Tongue (tissue), 2 donors: ENCODE data around the gene SPTSSA. TPM values are rescaled to one million over a fixed set of nuclear protein-coding genes. Genes with fewer than 3 reads are reported as not detected.
"Not testable (repeated sequence)": the region's sequence is repeated elsewhere in the genome, so short reads cannot be mapped to it uniquely, and the experiment has no call there.

Source experiments
- DNase-seq: peaks from one replicate; pipeline ENCODE4 v3.0.0-alpha.2; 2015
- total RNA-seq: library from RNA; depleted of rRNA; stranded (reverse); fragments of >200 nt; gene quantifications from one replicate; pipeline ENCODE4 v1.2.3, GENCODE V29; 2014

SPTSSA gene
- total RNA-seq, 1 donor from 2014 or later: 25.6 TPM

- DNase-seq: no peak
Observed at GRCh38 chr14:34470319-34470718, 8.3 kb upstream of the SPTSSA start.

DNA sequence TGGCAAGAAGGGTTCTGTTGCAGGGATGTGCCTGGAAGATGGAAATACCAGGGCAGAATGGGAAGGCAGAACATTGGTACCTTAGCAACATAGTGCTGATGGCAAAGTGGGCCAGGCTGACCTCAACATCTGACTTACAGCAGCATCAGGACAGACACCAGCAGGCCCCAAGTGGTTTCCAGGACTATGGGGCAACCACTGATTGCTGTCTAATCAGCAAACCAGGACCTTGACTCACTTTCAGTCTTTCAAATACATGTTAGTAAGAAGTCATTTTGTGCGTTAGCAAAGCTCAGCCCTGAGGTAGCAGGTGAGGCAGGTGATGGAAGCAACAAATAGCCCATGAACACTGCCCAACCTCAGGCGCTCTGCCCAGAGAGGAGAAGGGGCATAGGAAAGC is 4.7 kb upstream of the SPTSSA start:
- no peak for DNase-seq

- DNase-seq: no peak
Observed at GRCh38 chr14:34465069-34465859, 3.2 kb upstream of the SPTSSA start.

- DNase-seq: no peak
Observed at GRCh38 chr14:34463598-34463961, 1.5 kb upstream of the SPTSSA start.

- peak; percentile 68 for DNase-seq
Observed at GRCh38 chr14:34461334-34462131, 507 bp downstream of the SPTSSA start.

- DNase-seq: peak; percentile 12
Observed at GRCh38 chr14:34460841-34461240, 1.2 kb downstream of the SPTSSA start.

GRCh38 chr14:34460295-34460694 is 1.7 kb downstream of the SPTSSA start:
- no peak for DNase-seq

DNA sequence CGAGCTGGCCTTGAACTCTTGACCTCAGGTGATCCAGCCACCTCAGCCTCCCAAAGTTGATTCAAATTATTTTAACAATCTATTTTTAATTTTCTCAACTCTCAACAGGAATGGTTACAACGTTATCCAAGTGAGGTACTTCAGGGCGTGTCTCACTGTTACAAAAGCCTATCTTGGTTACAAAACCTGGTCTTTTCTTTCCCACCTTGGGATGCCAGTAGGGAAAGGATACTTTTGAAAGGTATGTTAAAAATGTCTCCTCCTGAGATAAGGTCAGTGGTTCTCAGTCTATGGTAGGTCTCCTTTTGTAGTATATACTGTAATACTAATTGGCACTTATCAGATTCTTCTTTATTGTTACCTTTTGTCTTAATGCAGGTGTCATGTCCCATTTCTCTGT is 4.9 kb downstream of the SPTSSA start:
- no peak for DNase-seq

DNA sequence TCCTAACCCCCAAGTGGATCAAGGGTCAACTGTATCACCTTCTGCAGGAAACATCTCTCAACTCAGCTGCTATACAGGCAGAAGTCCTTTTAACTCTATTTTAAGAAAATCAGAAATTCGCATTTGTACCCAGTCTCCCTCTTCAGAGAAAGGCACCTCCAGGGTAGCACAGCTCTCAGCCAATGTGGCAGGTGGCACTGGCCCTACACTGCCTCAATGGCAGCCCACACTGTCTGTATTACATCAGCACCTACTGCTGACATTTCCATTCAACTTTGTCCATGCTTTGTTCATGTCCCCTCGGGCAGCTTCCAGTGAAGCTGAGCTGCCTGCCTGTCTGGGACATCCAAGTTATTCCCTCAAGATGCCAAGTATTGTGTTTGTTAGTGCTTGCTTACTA is 8.8 kb downstream of the SPTSSA start:
- DNase-seq: no peak

DNA sequence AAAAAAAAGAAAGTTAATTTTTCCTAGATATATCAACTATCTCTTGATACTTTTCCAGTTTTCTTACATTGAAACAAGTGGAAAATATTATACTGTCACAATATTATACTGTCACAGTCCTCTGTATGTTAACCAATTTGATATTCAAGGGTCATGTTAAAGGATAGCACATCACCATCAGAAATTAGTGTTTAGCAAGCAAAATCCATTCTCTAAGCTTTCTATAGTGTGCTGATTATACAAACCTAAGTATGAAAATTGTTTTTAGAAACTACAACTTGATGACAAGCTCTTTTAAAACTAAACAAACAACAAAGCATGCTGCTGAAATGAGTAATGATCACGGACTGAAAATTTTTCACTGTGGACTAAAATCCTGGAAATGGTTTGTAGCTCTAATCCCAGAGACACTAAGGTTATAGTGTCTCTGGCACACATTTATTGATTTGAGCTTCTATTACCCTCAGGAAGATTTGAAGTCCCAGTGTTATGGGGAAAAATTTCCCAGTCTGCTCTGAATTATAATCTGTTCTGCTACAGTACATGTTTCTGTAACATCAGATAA is 9.7 kb downstream of the SPTSSA start:
- no peak for DNase-seq

- DNase-seq: no peak
Observed at GRCh38 chr14:34450958-34451357, 11.1 kb downstream of the SPTSSA start.

- no peak for DNase-seq
Observed at GRCh38 chr14:34450542-34450915, 11.5 kb downstream of the SPTSSA start.

DNA sequence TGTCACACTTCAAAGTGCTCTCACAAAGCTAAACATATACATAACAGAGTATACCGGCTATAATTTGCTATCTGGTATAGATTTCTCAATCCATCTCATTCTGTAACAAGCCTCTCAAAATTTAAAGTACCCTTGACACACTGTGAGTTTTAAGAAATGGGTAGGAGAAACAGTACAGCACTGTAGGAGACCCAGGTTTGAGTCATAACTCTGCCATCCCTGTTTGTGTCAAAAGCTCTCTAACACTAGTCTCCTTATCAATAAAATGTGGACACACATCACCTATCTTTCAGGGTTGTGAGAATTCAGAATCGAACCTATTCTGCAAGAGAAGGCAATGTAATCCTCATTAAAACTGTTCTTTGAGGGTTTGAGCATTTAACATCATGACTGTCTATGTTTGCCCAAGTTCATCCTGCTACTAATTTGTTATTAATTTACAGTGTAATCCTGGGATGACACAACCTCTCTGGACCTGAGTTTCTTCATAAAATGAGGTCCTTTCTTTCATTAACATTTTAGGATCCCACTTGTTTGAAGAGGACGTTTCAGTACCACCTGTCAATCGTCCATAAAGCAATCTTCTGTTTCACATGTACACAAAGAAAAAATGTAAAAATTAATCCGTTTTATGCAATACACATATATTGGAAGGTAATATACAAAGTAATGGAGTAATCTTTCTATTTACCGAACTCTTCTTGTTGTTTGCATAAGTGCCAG is 12.1 kb downstream of the SPTSSA start:
- no peak for DNase-seq

DNA sequence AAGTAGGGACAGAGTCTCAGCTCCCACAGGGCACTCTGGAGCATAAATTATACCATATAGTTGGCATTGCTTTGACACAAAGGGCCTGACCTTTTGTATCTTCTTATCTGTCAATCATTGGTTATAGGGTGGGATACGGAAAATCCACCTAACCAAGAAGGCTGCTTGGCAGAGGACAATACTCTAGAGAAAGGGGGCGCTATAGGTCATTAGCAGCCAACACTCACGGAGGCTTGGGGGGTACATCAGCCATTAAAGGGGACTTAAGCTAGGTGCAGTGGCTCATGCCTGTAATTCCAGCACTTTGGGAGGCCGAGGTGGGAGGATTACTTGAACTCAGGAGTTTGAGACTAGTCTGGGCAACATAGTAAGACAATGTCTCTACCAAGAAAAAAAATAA is 22.9 kb downstream of the SPTSSA start:
- no peak for DNase-seq

DNA sequence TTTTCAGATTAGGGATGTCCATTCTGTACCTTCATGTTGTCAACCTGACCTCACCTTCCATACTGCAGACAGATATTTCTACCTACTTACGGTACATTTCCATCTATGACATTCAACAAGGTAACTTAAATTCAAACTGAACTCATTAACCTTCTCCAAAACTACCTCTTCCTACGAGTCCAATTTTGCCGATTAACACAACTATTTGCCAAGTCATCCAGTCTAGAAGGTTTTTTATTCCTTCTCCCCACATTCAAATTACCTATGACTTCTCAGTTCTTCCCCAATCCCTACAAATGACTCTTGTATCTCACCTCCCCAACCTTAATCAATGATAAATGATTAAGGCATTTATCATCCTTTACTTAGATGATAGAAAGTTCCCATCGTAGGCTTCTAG is 23.6 kb downstream of the SPTSSA start:
- DNase-seq: no peak

DNA sequence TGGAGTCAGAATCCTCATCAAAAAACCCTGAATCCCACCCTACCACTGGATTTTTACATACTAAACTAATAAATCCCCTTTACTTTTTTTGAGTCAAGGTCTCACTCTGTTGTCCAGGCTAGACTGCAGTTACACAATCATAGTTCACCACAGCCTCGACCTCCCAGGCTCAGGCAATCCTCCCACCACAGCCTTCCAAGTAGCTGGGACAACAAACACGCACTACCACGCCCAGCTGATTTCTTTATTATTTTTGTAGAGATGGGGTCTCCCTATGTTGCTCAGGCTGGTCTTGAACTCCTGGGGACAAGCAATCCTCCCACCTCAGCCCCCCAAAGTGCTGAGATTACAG is 24.3 kb downstream of the SPTSSA start:
- no peak for DNase-seq

DNA sequence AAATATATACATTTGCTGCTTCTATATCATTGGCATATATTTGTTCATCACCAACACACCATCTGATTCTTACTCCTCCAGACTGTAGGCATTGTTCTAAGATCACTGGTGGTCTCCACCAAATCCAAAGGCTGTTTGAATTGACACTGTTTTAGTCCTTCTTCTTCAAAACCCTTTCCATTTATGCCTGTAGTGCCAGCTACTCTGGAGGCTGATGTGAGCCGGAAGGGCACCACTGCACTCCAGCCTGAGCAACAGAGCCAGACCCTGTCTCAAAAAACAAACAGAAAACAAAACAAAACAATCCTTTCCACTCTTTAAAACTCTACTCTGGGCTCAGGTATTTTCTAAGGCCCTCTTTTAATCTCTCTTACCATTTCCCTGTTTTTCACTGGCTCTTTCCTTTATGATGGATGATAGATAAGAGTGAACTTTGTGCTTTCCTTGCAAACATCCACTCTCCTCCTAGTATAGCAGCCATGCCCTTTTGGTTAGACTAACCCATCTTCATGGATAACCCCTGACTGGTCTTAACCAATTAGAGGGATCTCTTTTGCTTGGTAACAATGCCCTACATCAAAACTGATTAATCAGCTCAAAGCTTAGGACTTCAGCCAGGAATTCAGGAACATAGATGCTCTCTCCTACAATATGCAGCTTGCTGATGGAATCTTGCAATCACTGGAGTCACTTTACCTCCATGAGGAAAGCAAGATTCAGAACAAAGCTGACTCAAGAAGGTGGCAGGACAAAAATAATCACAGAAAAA is 24.9 kb downstream of the SPTSSA start:
- DNase-seq: no peak

- DNase-seq: no peak
Observed at GRCh38 chr14:34436118-34436905, 25.7 kb downstream of the SPTSSA start.

- no peak for DNase-seq
Observed at GRCh38 chr14:34433957-34434356, 28.1 kb downstream of the SPTSSA start.

- DNase-seq: not testable (repeated sequence)
Observed at GRCh38 chr14:34428102-34428466, 34.0 kb downstream of the SPTSSA start.
